Uterus (tissue), 2 donors: ENCODE data around the gene DIAPH3.

ENCODE experiments used
- POLR2A ChIP-seq, 2 donors: fragments of 450-650 bp; IDR thresholded peaks; one replicate each; pipeline ENCODE4 v1.6.1; 2016; ENCODE audit warnings: antibody characterized with exemption in 2 of 2, mild to moderate bottlenecking in 1 of 2, moderate library complexity in 1 of 2
- TF ChIP-seq, protein P1 (sequence below), 4 experiments: fragments of 200-600 bp in 2 of 4; fragments of 450-650 bp in 2 of 4; sonication (generic) in 2 of 4; IDR thresholded peaks; one replicate each; pipeline ENCODE4 v1.5.1; 2016 to 2019; ENCODE audit warnings: antibody characterized with exemption in 4 of 4, mild to moderate bottlenecking in 2 of 4, moderate library complexity in 1 of 4

DNA sequence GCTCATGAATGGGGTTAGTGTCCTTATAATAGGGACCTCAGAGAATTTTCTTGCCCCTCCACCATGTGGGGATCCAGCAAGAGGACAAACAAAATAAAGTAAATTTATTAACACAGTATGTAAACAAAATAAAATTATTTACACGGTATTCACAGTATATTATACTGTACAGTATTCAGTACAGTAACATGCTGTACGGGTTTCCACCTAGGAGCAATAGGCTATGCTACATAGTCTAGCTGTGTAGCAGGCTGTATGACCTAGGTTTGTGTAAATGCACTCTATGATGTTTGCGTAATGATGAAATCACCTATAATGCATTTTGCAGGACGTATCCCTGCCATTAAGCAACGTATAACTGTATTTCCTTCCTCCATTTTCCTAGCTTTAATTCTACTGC is 11.8 kb upstream of the DIAPH3 start:
- TF ChIP-seq, protein P1, sequence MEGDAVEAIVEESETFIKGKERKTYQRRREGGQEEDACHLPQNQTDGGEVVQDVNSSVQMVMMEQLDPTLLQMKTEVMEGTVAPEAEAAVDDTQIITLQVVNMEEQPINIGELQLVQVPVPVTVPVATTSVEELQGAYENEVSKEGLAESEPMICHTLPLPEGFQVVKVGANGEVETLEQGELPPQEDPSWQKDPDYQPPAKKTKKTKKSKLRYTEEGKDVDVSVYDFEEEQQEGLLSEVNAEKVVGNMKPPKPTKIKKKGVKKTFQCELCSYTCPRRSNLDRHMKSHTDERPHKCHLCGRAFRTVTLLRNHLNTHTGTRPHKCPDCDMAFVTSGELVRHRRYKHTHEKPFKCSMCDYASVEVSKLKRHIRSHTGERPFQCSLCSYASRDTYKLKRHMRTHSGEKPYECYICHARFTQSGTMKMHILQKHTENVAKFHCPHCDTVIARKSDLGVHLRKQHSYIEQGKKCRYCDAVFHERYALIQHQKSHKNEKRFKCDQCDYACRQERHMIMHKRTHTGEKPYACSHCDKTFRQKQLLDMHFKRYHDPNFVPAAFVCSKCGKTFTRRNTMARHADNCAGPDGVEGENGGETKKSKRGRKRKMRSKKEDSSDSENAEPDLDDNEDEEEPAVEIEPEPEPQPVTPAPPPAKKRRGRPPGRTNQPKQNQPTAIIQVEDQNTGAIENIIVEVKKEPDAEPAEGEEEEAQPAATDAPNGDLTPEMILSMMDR (IDR thresholded peaks at IDR 0.05): no peak
- no peak for TF ChIP-seq POLR2A (IDR thresholded peaks at IDR 0.05)
